Right kidney (tissue), 1 donor: Measurements from ENCODE around the gene NACA2.
"Not testable (repeated sequence)": the region's sequence is repeated elsewhere in the genome, so short reads cannot be mapped to it uniquely, and the experiment has no call there.

Source experiments
- DNase-seq: peaks from one replicate; pipeline ENCODE4 v3.0.0-alpha.2; 2016

Gene NACA2

GRCh38 chr17:61599608-61600007, 8.6 kb upstream of the NACA2 start:
- DNase-seq, result no peak

DNA sequence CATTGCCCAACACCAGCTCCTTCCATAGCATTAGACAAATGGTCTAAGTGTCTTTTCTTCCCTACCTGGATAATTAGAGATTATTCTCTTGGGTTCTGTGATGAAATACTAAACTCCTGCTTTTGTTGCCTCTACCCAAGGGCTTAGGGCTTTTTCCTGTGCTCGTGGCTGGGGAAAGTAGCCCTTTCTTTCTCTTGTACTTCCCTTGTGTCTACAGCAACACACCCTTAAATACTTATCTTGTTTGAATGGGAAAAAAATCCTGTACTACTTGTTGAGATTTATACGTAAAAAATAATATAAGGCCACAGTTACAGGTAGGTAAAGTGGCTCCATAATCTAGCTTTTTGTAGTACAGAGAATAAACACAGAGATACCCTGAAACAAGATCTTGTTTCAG, 7.0 kb upstream of the NACA2 start:
- DNase-seq, result no peak

GRCh38 chr17:61597607-61598006, 6.6 kb upstream of the NACA2 start:
- no peak for DNase-seq

DNA sequence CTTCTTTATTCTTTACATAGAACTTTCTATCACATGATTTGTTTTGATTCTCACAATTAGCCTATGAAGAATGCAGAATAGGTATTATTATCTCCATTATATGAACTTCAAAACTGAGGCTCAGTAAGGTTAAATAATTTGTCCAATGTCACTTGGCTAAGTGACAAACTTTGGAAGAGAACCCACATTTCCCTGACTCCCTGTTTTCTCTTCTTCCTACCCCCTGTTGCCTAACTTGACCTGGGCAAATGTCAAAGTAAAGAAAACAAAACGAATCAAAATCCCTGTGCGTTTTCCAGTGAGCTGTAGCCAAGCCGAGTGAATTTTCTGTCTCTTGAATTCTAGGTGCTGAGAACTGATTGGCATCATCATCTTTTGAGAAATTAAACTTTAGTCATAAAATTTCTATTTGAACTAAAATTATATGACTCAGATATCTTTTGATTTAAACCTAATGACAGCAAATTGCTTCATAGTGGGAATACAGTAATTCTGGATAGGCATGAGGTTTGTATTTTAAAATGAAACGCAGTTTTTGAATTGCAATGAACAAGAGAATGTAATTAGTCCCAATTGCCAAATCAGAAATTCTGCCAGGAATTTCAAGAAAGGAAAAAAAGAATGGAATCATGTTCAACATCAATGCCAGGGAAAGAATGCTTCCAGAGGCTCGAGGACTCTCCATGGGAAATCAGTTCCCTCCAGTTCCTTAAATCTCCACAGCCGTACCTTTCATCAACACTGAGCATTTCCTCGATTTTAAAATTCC, 4.6 kb upstream of the NACA2 start:
- no peak for DNase-seq

DNA sequence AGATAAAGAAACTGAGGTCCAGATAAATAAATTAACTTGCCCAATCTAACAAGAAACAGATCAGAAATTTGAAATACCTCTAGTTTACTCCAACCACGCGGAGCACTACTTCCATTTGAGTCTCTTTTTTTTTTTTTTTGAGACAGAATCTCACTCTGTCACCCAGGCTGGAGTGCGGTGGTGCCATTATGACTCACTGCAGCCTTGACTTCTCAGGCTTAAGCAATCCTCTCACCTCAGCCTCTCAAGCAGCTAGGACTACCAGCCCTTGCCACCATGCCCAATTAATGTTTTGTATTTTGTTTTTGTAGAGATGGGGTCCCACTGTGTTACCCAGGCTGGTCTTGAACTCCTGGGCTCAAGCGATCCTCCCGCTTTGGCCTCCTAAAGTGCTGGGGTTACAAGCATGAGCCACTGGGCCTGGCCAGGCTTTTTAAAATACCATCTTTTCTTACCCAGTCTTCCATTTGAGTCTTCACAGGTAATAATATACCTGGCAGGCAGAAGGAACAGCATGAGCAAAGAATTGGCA, 3.3 kb upstream of the NACA2 start:
- no peak for DNase-seq

DNA sequence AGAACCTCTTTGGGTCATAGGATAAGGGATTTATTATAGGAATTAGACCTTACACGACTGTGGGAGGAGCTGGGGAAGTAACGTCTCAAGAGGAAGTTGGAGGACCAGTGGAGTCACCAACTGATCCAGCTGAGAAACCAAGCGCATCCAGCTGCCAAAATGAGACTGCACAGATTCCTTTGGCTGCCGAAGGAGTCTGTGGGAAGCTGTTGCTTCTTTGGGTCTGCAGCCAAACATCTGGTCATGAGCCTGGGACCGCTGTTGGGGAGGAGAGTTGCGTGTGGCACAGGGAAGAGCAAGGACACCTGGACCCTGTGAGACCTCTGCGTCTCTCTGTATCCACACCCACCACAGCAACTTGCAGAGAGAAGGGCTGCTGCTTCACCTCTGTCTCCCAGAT, 2.4 kb upstream of the NACA2 start:
- DNase-seq, result no peak

DNA sequence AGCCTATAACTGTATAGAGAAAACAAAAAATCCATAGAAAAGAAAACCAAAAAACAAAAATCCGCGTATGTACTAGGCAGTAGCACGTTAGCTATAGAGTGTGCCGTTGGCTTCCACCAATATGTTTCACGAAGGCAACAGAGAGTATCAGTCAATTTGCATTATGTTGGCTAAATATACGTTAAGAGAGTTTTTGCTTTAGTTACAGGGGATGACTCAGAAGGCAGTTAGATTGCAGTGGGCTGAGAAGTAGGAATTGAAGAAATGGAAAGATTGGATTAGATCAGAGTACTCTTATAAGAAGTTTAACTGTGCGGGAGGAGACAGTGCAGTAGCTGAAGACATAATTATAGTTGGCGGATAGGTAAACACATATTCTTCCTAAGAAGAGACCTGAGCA, 911 bp upstream of the NACA2 start:
- DNase-seq, result no peak

GRCh38 chr17:61589990-61590389, 1.0 kb downstream of the NACA2 start:
- DNase-seq, result no peak

DNA sequence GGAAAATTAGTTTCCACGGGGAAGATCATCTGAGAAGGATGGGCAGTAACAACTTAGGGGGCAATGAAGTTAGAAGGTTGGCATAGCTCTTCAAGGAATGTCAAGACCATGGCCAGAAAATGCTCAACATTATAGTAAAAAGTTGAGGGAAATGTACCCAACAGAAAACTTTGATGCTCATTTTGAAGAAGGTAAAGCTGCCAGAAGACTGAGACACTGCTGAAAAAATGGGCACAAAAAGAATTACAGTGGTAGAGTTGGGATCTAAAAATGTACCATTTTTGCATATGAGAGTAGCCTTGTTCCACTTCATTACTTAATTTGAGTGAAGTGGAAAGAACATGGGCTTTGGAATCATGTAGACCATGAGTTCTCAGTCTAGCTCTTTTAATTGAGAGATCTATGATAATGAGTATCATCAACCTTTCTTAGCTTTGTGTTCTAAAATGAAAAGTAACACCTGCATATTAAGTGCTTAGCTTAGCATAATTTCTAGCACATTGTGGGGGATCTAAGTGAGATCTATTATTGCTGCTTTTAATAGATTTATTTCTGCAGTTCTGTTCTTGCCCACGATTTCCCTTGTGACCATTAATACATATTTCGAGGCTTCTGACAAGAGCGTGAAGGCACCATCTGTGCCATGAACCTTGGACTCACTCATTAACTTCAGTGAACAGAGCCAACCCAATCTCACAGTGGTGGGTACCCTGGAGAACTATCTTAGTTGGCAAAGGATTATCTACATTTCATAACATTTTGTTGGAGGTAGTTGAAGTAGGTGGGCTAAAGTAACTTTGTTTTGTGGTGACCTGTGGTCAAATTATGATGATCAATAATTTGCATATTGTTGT, 3.0 kb downstream of the NACA2 start:
- DNase-seq, result no peak

DNA sequence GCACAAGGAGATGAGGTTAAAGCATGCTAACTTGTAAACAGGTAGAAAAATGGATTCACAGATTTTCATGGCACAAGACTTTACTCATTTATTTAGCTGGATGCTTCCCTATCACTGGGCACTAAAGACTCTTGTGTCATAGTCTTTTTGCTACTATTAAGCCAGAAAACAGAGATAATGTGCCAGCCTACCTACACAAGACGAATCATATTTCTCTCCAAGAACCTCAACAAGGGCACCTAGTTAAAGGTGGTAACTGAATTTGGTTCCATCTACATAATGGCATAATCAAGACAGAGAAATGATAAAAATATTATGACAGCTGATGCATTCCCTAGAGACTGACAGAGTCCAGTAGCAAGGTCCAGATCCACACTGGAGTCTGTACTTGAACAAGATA, 3.8 kb downstream of the NACA2 start:
- DNase-seq, result no peak

- not testable (repeated sequence) for DNase-seq
Observed at GRCh38 chr17:61586622-61587021, 4.4 kb downstream of the NACA2 start.

GRCh38 chr17:61586031-61586566, 4.9 kb downstream of the NACA2 start:
- no peak for DNase-seq

GRCh38 chr17:61584866-61585265, 6.2 kb downstream of the NACA2 start:
- DNase-seq, result no peak

- no peak for DNase-seq
Observed at GRCh38 chr17:61584266-61584665, 6.8 kb downstream of the NACA2 start.

- no peak for DNase-seq
Observed at GRCh38 chr17:61583660-61584264, 7.3 kb downstream of the NACA2 start.

GRCh38 chr17:61583242-61583641, 7.8 kb downstream of the NACA2 start:
- DNase-seq, result no peak

- no peak for DNase-seq
Observed at GRCh38 chr17:61582593-61582992, 8.4 kb downstream of the NACA2 start.

GRCh38 chr17:61581611-61582349, 9.2 kb downstream of the NACA2 start:
- no peak for DNase-seq

DNA sequence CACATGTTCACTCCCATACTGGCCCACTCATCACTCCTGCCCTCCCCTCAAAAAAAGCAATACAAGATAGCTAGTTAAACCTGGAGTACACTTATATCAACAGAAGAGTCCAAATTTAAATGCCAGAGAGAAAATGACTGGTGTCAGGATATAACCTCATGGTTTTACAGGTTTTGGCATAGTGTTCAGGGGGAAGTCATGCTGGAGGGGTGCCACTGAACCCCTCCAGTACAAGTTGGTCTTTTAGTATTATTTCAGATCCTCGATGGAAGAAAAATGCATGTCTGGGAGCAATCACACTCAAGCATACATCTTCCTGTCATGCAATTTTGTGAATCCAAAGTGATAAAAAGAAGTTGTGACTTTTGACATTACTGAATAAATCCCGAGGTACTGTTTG, 10.5 kb downstream of the NACA2 start:
- DNase-seq, result no peak

- no peak for DNase-seq
Observed at GRCh38 chr17:61579961-61580360, 11.1 kb downstream of the NACA2 start.

GRCh38 chr17:61579347-61579746, 11.7 kb downstream of the NACA2 start:
- DNase-seq, result no peak

- DNase-seq, result no peak
Observed at GRCh38 chr17:61578645-61579044, 12.4 kb downstream of the NACA2 start.
